ENCODE results near the gene CES5A.
"Not testable (repeated sequence)": the region's sequence is repeated elsewhere in the genome, so short reads cannot be mapped to it uniquely, and the experiment has no call there.

The CES5A gene

DNA sequence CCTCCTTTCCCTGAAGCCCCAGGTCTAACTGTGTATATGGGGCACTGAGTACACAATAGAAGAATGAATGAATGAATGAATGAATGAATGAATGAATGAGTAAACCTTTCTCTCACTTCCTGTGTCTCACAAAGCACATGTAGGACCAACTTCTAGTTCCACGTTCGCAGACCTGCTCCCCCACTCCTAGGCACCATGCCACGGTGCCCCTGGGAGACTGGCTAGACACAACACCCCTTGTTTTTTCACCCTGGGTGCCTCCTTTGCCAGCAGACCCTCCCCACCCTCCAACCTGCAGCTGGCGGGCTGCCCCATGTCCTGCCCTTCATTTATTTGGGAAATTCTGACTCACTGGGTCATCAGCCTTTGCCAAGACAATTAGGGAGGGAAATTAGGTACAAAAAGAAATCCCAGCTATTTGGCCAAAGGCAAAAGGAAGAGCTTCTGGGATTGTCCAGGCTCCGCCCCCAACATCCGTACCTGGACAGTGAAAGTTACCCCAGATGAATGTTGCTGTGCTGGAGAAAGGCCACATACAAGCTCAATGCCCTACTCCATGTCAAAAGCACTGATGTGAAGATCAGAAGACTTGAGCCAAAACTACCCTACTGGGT is 50.0 kb downstream of the CES5A start:
- no peak for DNase-seq

GRCh38 chr16:55824473-55825000 is 50.6 kb downstream of the CES5A start:
- DNase-seq = no peak

GRCh38 chr16:55822280-55822810 is 52.8 kb downstream of the CES5A start:
- no peak for DNase-seq

- DNase-seq = no peak
These were observed 54.0 kb downstream of the CES5A start for GRCh38 chr16:55821210-55821609.

- DNase-seq = no peak
These were observed 54.6 kb downstream of the CES5A start for GRCh38 chr16:55820615-55821014.

DNA sequence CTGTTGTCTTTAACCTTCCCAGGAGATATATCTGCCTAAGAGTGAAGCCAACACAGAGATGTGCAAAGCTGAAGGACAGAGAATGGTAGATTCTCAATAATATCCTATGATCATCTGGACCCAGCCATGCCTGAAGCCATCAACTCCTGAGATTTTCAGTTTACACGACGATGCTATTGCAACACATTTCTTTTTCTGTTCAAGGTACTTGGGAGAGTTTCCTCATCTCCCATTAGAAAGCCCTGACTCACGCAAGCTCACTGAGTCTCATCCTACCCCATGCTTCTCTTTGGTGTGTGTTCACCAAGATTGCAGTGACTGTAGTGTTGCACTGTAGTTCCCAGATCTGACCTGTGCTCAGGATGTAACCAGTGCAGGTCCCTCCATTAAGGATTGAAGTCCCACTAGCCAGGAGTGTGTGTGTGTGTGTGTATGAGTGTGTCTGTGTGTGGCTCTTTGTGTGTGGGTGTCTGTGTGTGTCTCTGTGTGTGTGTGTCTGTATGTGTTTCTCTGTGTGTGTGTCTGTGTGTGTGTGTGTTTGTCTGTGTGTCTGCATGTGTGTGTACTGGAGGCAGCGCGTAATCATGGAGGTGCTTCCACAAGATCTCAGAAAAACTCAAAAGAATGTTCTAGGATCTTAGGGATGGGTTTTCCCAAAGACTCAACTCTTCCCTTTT is 57.8 kb downstream of the CES5A start:
- no peak for DNase-seq

GRCh38 chr16:55816222-55816621 is 59.0 kb downstream of the CES5A start:
- not testable (repeated sequence) for DNase-seq

DNA sequence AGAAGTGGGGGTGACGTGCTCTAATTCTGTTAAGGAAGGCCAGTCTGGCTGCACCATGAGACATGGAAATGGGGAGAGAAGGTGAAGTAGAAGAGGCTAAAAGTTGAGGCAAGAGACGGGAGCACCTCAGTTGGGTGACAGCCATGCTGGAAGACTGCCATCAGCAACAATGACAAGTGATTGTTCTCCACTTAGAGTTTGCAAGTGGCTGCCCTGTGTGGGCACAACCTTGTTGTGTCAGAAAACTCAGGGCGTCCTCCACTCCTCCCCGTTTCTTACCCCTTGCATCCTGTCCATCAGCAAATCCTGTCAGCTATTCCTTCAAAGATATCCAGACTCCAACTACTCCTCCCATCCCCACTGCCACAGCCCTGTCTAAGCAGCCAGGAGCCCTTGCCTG is 59.9 kb downstream of the CES5A start:
- no peak for DNase-seq

GRCh38 chr16:55814174-55814573 is 61.0 kb downstream of the CES5A start:
- not testable (repeated sequence) for DNase-seq

- DNase-seq = not testable (repeated sequence)
These were observed 61.4 kb downstream of the CES5A start for GRCh38 chr16:55813730-55814129.

DNA sequence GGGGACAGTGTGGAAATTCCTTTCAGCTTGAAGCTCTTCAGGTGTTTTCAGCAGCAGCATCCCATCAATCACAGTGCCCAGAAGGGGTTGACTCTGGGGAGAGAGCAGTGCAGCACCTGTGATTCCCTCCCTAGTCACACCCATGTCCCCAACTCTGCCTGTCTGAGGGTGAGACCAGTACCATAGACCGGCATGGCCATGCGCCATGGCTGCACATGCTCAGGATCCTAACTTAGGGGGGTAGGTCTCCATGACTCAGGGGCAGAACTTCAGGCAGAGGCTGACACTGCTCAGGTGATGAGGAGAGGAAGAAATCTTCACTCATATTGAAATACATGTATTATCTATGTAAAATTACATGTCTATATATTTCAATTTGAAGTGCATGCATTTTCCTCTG is 62.2 kb downstream of the CES5A start:
- no peak for DNase-seq

DNA sequence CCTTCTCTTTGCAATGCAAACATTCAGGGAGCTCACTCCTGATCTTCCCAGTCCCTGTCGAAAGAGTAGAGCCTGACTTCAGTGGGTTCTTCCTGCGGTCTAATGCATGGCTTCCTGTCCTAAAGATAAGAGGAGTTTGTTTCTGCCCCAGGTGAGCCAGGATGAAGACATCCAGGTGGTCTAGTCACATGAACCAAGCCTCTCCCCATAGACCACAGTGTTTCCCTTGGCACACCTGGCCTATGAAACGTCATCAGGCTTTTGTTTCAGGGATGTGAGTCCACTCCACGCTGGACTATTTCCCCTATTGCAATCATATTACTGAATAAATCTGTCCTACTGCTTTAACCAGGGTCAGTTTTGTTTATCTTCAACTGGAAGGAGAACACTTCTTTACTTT is 63.4 kb downstream of the CES5A start:
- DNase-seq = no peak

DNA sequence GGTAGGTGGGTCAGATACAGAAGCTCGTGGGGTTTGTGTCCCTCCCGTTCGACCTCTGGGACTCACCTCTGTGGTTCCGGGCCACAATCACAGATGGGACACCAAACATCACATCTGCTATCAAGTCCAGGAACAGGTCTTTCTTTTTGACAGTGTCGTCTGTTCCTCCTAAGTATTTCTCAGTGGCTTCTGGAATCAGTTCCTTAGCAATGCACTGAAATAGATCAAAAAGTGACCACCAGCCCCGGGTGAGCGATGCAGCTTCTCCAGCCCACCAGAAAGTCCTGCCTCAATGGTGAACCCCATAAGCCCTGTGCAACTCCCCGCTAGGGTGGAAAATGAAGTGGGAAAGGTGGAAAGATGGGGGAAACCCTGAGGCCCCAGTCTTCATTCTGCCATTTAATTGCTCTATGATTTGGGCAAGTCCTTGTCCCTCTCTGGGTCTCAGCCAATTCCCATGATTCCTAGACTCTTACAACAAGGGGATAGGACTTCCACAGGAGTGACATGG is 64.7 kb downstream of the CES5A start:
- no peak for DNase-seq

DNA sequence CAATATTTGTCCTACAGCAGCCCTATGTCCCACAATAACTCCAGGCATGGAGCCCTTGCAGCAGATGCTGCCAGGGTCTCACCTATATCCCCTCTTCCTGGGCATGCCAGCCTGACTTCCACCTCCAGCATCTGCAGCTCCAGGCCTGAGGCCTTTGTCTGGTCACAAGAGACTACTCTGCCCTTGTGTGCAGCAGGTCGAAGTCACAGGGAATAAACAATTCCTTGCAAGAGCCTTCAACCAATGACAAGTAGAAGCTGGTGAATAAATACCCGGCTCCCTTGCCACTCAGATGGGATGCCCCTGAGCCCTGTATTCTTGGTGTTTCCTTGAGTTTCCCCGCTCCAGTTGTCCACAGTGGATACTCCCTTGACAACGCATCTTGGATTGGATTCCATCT is 65.3 kb downstream of the CES5A start:
- DNase-seq = no peak

DNA sequence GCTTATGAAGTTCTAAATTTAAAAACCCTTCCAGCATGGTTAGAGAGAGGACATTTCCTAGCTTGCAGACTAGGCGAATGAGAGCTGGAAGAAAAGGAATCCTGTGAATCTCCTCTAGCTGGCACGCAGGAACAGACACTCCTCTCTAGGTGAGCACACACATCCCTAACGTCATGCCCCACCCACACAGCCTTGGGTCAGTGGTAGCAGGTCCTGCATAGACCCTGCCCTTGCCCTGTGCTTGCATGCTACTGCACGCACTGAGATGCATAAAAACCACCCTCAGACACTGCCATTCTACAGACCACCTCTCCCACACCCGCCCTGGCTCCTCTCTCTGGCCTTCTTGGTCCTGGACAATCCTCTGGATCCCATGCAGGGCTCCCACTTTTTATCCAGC is 65.8 kb downstream of the CES5A start:
- DNase-seq = no peak

DNA sequence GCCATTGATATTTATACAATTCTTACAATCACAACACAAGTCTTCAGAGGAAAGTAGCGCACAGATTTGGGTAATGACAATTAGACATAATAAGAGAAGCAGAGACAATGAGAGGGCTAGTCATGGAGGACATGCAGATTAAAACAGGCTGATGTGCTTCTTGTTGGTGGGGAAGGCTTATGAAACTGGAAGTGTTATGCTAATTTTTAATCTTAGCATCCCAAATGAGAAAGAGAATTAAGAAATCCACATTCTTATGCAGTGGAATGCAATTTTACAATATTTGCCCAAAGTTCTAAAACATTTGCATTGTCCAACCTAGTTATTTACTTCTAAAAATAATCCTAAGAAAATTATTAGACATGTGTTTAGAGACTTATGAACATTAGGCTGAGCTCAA is 66.9 kb downstream of the CES5A start:
- DNase-seq = not testable (repeated sequence)

- not testable (repeated sequence) for DNase-seq
These were observed 70.1 kb downstream of the CES5A start for GRCh38 chr16:55805104-55805503.

- DNase-seq = not testable (repeated sequence)
These were observed 71.5 kb downstream of the CES5A start for GRCh38 chr16:55803681-55804080.
